SK-N-MC (cell line): Measurements from ENCODE around the gene KRTAP4-9.
"Not testable (repeated sequence)": the region's sequence is repeated elsewhere in the genome, so short reads cannot be mapped to it uniquely, and the experiment has no call there.

ENCODE experiments used
- EZH2 ChIP-seq: fragments of 200-600 bp; sonication (generic); IDR thresholded peaks from one replicate; pipeline ENCODE4 v1.6.1; 2017; ENCODE audit warnings: antibody characterized with exemption
- POLR2AphosphoS5 ChIP-seq: IDR thresholded peaks from 2 replicates; pipeline ENCODE4 v1.6.1; 2012; ENCODE audit warnings: mild to moderate bottlenecking, low read depth, low read length, borderline replicate concordance

DNA sequence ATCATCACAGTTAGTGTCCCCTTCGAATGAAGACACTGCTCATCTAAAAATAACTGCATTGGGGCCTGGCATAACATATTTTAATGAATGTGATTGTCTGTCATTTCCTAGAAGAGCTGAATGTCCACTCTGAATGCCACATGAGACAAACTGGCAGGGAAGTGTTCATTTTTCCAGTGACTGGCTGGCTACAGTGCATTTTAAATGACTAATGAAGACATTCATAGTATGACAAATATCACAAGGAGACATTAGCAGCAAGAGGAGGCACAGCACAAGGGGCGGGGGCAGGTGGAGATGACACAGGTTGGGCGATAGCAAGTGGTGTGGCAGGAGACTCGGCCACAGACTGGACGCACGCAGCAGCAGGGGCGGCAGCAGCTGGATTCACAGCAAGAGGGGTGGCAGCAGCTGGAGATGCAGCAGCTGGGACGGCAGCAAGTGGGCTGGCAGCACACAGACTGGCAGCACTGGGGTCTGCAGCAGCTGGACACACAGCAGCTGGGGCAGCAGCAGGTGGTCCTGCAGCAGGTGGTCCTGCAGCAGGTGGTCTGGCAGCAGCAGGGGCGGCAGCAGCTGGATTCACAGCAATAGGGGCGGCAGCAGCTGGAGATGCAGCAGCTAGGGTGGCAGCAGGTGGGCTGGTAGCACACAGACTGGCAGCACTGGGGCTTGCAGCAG is 43.9 kb downstream of the KRTAP4-9 start:
- TF ChIP-seq POLR2AphosphoS5, EZH2: not testable (repeated sequence)
